ENCODE measurements around the gene FAM168A. TPM values are rescaled to one million over a fixed set of nuclear protein-coding genes. Genes with fewer than 3 reads are reported as not detected.

FAM168A gene
- polyA plus RNA-seq, 5 donors = 32.8 to 41.7 (median 38.3) TPM

- DNase-seq = peak; percentile 89 to 92
Observed at GRCh38 chr11:73376160-73376802, 221.6 kb downstream of the FAM168A start, which contains the start of gene RELT. RELT (plus strand) TSS chr11:73376399; CDS start chr11:73389137, 12,738 bp downstream.

GRCh38 chr11:73375830-73376159 is 222.1 kb downstream of the FAM168A start:
- DNase-seq = no peak

GRCh38 chr11:73374151-73374550 is 223.8 kb downstream of the FAM168A start:
- DNase-seq = no peak

GRCh38 chr11:73372375-73372993 is 225.4 kb downstream of the FAM168A start:
- DNase-seq = no peak

GRCh38 chr11:73367482-73368024 is 230.4 kb downstream of the FAM168A start:
- no peak for DNase-seq

GRCh38 chr11:73366953-73367352 is 231.0 kb downstream of the FAM168A start:
- no peak for DNase-seq

- no peak for DNase-seq
Observed at GRCh38 chr11:73366265-73366610, 231.7 kb downstream of the FAM168A start.

- no peak for DNase-seq
Observed at GRCh38 chr11:73365352-73366264, 232.3 kb downstream of the FAM168A start.

- no peak for DNase-seq
Observed at GRCh38 chr11:73363147-73363546, 234.8 kb downstream of the FAM168A start.

- no peak for DNase-seq
Observed at GRCh38 chr11:73361953-73362776, 235.7 kb downstream of the FAM168A start.

GRCh38 chr11:73360743-73361369 is 237.1 kb downstream of the FAM168A start:
- DNase-seq = no peak

- no peak for DNase-seq
Observed at GRCh38 chr11:73359930-73360742, 237.8 kb downstream of the FAM168A start.

GRCh38 chr11:73359341-73359740 is 238.6 kb downstream of the FAM168A start:
- no peak for DNase-seq

GRCh38 chr11:73358071-73358470 is 239.8 kb downstream of the FAM168A start:
- DNase-seq = no peak

- DNase-seq = no peak
Observed at GRCh38 chr11:73356979-73357860, 240.7 kb downstream of the FAM168A start.

GRCh38 chr11:73355109-73355508 is 242.8 kb downstream of the FAM168A start:
- DNase-seq = no peak

GRCh38 chr11:73353422-73353821 is 244.5 kb downstream of the FAM168A start:
- DNase-seq = no peak

GRCh38 chr11:73350908-73351636 is 246.8 kb downstream of the FAM168A start:
- peak; percentile 62 to 67 for DNase-seq
